Fibroblast of pulmonary artery (primary cell): ENCODE results near the gene NRF1.

Source experiments
- DNase-seq: peaks from one replicate; pipeline ENCODE4 v3.0.0-alpha.2; 2010; ENCODE audit warnings: low read depth
- H3K4me3 ChIP-seq: replicated peaks from 2 replicates; pipeline ENCODE4 v1.5.1; 2011; ENCODE audit warnings: low read depth, mild to moderate bottlenecking, control low read depth, low read length, moderate library complexity
- TF ChIP-seq, protein P1 (sequence below): IDR thresholded peaks from 2 replicates; pipeline ENCODE4 v1.5.1; 2011; ENCODE audit warnings: mild to moderate bottlenecking, control low read depth, low read length, inconsistent platforms; ENCODE audit errors: missing control alignments

The NRF1 gene

DNA sequence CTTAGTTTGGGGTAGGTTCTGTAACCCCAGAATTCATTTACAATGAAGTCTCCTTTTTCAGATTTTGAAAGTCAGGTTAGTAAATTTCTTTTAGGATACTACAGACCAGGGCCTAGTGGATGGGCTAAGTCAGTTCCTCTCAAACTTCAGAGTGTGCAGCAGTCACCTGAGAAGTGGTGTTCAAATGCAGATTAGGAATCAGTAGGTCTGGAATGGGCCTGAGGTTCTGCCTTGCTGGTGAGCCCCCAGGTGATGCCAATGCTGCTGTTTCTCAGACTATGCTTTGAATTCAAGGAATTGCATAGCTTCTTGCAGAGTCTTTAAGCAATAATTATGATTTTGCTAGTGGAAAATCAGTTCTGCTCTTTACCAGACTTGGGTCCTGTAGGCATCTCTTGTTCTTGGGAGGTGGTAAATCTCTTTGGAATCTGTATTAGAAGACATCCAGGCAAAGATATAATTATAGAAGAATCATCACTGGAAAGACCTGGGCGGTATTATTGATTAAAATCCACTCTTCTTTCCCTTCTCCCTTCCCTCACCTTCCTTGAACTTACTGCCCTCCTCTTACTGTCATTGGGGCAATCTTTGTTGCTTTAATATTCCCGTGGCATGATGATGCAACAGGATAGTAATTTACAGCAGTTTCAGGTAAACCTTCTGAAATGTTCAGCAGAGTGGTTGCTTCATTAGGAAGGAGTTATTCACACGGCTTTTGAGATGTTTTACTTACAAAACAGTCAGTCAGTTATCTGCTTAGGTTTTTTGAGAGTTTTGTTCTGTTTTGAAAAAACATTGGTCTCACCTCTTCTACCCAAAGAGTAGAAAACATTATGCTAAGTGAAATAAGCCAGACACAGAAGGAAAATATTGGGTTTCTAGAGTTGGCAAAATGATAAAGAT is 87.2 kb downstream of the NRF1 start:
- TF ChIP-seq, protein P1, sequence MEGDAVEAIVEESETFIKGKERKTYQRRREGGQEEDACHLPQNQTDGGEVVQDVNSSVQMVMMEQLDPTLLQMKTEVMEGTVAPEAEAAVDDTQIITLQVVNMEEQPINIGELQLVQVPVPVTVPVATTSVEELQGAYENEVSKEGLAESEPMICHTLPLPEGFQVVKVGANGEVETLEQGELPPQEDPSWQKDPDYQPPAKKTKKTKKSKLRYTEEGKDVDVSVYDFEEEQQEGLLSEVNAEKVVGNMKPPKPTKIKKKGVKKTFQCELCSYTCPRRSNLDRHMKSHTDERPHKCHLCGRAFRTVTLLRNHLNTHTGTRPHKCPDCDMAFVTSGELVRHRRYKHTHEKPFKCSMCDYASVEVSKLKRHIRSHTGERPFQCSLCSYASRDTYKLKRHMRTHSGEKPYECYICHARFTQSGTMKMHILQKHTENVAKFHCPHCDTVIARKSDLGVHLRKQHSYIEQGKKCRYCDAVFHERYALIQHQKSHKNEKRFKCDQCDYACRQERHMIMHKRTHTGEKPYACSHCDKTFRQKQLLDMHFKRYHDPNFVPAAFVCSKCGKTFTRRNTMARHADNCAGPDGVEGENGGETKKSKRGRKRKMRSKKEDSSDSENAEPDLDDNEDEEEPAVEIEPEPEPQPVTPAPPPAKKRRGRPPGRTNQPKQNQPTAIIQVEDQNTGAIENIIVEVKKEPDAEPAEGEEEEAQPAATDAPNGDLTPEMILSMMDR = no peak
- DNase-seq = no peak

DNA sequence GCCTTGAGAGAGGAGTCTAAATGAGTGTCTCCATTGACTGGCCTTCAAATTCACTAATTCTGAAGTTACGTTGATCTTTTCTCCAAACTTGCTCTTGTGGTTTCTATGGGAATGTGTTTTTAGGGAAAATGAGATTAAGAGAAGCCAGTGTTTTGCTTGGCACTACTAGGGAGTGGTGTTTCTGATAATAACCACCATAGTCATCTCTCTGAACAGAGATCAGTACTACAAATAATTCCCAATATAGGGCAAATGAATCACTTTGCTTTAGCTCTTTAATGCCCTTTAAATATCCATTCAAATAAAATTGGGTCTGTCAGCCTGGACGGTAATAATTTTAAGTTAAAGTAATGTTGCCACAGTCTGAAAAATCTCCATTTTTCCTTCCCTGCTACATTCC is 90.8 kb downstream of the NRF1 start:
- peak; percentile 33 for DNase-seq
- TF ChIP-seq, protein P1 = no peak
- no peak overlapping the region for H3K4me3 ChIP-seq

More for the DNA sequence above, 87.2 kb downstream of the NRF1 start:
- H3K4me3 ChIP-seq = no peak overlapping the region

DNA sequence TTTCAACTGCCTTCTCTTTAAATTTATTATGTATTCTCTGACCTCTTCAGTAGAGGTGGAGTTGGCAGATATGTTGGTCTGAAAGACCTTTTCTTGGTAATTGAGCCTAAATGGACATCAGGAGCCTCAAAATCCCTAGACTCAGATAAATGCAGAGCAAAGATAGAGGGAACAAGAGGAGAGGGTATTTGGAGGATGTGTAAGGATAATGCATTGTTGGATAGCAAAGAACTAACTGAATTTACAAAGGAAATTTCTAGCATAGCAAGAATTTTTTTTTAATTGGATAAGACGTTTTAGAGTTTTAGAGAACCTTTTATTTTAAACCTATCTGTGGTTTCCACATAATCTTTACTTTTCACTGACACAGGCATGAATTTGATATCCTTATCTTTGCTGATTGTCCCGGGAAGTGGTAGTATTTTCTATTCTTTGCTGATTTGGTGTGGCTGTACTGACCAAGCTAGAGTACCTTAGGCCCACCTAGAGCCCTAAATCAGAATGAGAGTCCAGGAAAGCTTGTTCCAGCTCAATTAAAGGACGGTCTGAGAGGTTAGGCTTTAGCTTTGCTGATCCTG is 91.3 kb downstream of the NRF1 start:
- DNase-seq = peak; percentile 3
- H3K4me3 ChIP-seq = no peak overlapping the region
- TF ChIP-seq, protein P1 = no peak

DNA sequence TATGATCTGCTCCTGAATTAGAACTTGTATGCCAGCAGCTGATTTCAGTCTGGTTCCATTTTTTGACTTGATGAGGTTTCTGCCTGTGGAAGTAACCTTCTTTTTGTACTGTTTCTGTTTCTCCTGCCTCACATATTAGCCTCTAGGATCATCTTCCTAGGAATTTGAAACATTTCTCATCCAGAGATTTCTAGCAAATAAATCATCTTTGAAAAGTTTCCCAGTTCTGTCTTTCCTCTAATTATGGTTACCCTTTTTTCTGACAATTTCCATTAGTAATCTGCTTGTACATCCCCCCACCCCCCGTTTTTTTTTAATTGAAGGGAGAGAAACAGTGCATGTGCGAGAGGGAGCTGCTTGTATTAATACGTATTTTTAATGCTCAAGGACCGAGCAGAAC is 92.2 kb downstream of the NRF1 start:
- TF ChIP-seq, protein P1 = no peak
- no peak for DNase-seq
- no peak overlapping the region for H3K4me3 ChIP-seq

DNA sequence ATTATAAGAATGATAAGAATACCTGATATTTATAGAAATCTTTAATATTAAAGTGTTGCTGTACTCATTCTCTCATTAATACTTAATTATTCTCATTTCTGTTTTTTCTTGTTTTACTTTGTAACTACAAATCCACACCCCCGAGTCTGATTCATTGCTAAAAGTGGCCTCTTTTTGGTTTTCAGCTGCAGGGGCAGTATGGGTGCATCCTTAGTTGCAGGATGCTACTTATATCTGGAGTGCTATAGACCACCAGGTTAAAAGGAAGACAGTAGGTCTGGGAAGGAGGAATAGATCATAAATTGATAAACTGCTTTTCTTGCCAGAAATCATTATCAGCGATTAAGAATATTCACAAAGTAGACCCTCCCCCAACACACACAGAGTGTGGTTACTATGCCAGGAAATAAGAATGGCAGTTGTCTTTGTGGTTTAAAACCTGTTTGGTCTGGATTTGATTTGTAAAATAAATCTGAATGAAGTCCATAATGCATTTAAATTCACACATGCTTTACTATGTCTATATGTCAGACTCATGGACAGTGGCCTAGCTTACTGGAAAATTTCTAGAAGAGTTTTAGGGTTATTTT is 96.5 kb downstream of the NRF1 start:
- H3K4me3 ChIP-seq = no peak overlapping the region
- TF ChIP-seq, protein P1 = no peak
- DNase-seq = no peak

DNA sequence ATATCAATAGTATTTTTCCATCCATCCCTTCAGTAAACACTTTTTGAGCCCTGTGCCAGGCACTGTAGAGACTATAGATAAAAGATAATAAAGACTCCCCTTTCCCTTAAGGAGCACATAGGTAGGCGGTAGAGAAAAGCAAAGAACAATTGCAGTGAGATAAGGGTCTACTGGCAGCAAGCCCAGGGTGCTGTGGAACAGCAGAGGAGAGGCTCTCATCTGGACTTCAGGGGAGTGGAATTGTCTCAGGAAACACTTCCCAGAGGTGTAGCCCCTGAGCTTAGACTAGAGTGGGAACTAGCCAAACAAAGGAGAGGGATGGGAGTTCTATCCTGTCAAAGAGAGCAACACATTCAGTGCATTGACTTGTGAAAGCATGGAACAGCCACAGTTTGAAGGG is 102.0 kb downstream of the NRF1 start:
- TF ChIP-seq, protein P1 = no peak
- peak; percentile 41 for DNase-seq
- H3K4me3 ChIP-seq = no peak overlapping the region
